GM12878 (cell line): ENCODE data around the gene LGMN. TPM values are rescaled to one million over a fixed set of nuclear protein-coding genes. Genes with fewer than 3 reads are reported as not detected.

Source experiments
- ATAC-seq: fragments of 200-7000 bp; cut with Tn5 transposase; 3 replicates; pipeline ENCODE4 v1.9.1; 2020; ENCODE audit warnings: mild to moderate bottlenecking, moderate library complexity
- BruUV-seq: library from RNA; stranded (reverse); fragments of 400-500 nt; replicated peaks from 2 replicates; lab custom pipeline; 2021; lab: Mats Ljungman, UMichigan
- CTCF ChIA-PET: fragments of 300-600 bp; sonication (Branson Sonifier 250); formaldehyde crosslinking; extraction: SDS; loops from one replicate; lab custom pipeline; 2021; ENCODE audit warnings: inconsistent platforms; lab: Yijun Ruan, JAX
- POLR2A ChIA-PET: fragments of 350-600 bp; formaldehyde crosslinking; extraction: SDS; loops from one replicate; lab custom pipeline; 2021; ENCODE audit warnings: inconsistent platforms; lab: Charles Lee
- RAD21 ChIA-PET: fragments of 300-600 bp; sonication (Branson Sonifier 250); formaldehyde crosslinking; loops from one replicate; lab custom pipeline; 2023; ENCODE audit warnings: antibody characterized with exemption; ENCODE audit not compliant: unreplicated experiment; lab: Charles Lee
- SMC1A ChIA-PET: fragments of 300-600 bp; sonication (Branson Sonifier 250); formaldehyde crosslinking; loops from one replicate; lab custom pipeline; 2023; ENCODE audit not compliant: unreplicated experiment, uncharacterized antibody; lab: Charles Lee
- DNase-seq: peaks from one replicate; pipeline ENCODE4 v3.0.0-alpha.2; 2011; ENCODE audit warnings: low read depth, low spot score
- FAIRE-seq: peaks from 3 replicates; lab custom pipeline; 2011; peaks lifted over from hg19 to GRCh38; lab: Jason Lieb, UNC
- H2AFZ ChIP-seq: 2 replicates; pipeline ENCODE4 v1.6.0; 2011; ENCODE audit warnings: low read depth, low read length, control low read depth; ENCODE audit not compliant: control insufficient read depth
- H3K27ac ChIP-seq: 2 replicates; pipeline ENCODE4 v1.5.1; 2011; ENCODE audit warnings: control low read depth; ENCODE audit not compliant: control insufficient read depth, insufficient read depth
- H3K27me3 ChIP-seq, 2 experiments: replicated peaks in 1 of 2; 2 replicates each; pipeline versions ENCODE4 v1.6.0 to v1.6.1; 2011; ENCODE audit warnings: low read length in 1 of 2; ENCODE audit not compliant: control insufficient read depth in 2 of 2, insufficient read depth in 2 of 2
- H3K36me3 ChIP-seq, 2 experiments: 2 replicates each; pipeline ENCODE4 v1.5.1; 2011; ENCODE audit warnings: low read length in 1 of 2; ENCODE audit not compliant: control insufficient read depth in 2 of 2, insufficient read depth in 2 of 2
- H3K4me1 ChIP-seq: 2 replicates; pipeline ENCODE4 v1.6.1; 2011; ENCODE audit warnings: mild to moderate bottlenecking, low read length, moderate library complexity, mixed read lengths; ENCODE audit not compliant: control insufficient read depth, insufficient read depth
- H3K4me2 ChIP-seq: 2 replicates; pipeline ENCODE4 v1.6.0; 2011; ENCODE audit warnings: control low read depth; ENCODE audit not compliant: control insufficient read depth, insufficient read depth
- H3K4me3 ChIP-seq: fragments of 200-600 bp; sonication (generic); 2 replicates; pipeline ENCODE4 v1.5.1; 2016
- H3K79me2 ChIP-seq: 2 replicates; pipeline ENCODE4 v1.6.0; 2011; ENCODE audit warnings: low read length; ENCODE audit not compliant: control insufficient read depth, insufficient read depth
- H3K9ac ChIP-seq: 2 replicates; pipeline ENCODE4 v1.8.0; 2011; ENCODE audit warnings: low read length, control low read depth, mixed read lengths; ENCODE audit not compliant: control insufficient read depth, insufficient read depth
- H3K9me3 ChIP-seq: replicated peaks from 3 replicates; pipeline ENCODE4 v1.5.1; 2011; ENCODE audit warnings: mild to moderate bottlenecking, low read length; ENCODE audit not compliant: control insufficient read depth, insufficient read depth
- H4K20me1 ChIP-seq: 2 replicates; pipeline ENCODE4 v1.6.0; 2011; ENCODE audit not compliant: control insufficient read depth, insufficient read depth
- BACH1 ChIP-seq: fragments of 450-650 bp; IDR thresholded peaks from 2 replicates; pipeline ENCODE4 v1.6.1; 2017; ENCODE audit warnings: mild to moderate bottlenecking, borderline replicate concordance
- BHLHE40 ChIP-seq, 2 experiments: fragments of 450-650 bp in 1 of 2; IDR thresholded peaks; 2 replicates each; pipeline ENCODE4 v1.6.1; 2011 to 2017; ENCODE audit warnings: low read depth in 2 of 2, borderline replicate concordance in 1 of 2, improper control_type of control experiment in 1 of 2, low read length in 1 of 2, mild to moderate bottlenecking in 1 of 2
- FOXK2 ChIP-seq: fragments of 450-650 bp; IDR thresholded peaks from 2 replicates; pipeline ENCODE4 v1.6.1; 2017; ENCODE audit warnings: mild to moderate bottlenecking, moderate library complexity
- IRF4 ChIP-seq: IDR thresholded peaks from 2 replicates; pipeline ENCODE4 v1.6.1; 2011; ENCODE audit warnings: low read depth, low read length
- MLLT1 ChIP-seq: fragments of 450-650 bp; IDR thresholded peaks from 2 replicates; pipeline ENCODE4 v1.6.1; 2016; ENCODE audit warnings: mild to moderate bottlenecking
- NRF1 ChIP-seq: conservative IDR thresholded peaks from 2 replicates; pipeline ENCODE4 v1.6.1; 2011; ENCODE audit warnings: mild to moderate bottlenecking, low read depth, low read length, improper control_type of control experiment
- STAT3 ChIP-seq: IDR thresholded peaks from 2 replicates; pipeline ENCODE4 v1.6.1; 2011; ENCODE audit warnings: low read depth, low read length, improper control_type of control experiment
- TAF1 ChIP-seq: IDR thresholded peaks from 2 replicates; pipeline ENCODE4 v1.6.1; 2011; ENCODE audit warnings: mild to moderate bottlenecking, low read depth, low read length, borderline replicate concordance
- USF1 ChIP-seq: IDR thresholded peaks from 2 replicates; pipeline ENCODE4 v1.6.1; 2011; ENCODE audit warnings: borderline replicate concordance, low read depth, mild to moderate bottlenecking, moderate library complexity, mixed read lengths, low read length; ENCODE audit not compliant: insufficient read depth; ENCODE audit errors: extremely low read length
- ZNF687 ChIP-seq: fragments of 450-650 bp; IDR thresholded peaks from 2 replicates; pipeline ENCODE4 v1.6.1; 2017; ENCODE audit warnings: mild to moderate bottlenecking, moderate library complexity
- WGBS: methylation state at CpG from one replicate; pipeline ENCODE4 v1.1.6; 2016; ENCODE audit warnings: low lambda C conversion rate; ENCODE audit not compliant: insufficient replicate concordance, insufficient coverage; ENCODE audit errors: missing lambda C conversion rate; 5-methylcytosine and 5-hydroxymethylcytosine counted together
- in situ Hi-C: fragments of 300-500 bp; cut with MboI; formaldehyde crosslinking; loops from 9 replicates; pipeline ENCODE4 v1.14.3; 2018; ENCODE audit warnings: mixed read lengths
- intact Hi-C: fragments of 100-400 bp; cut with micrococcal nuclease; formaldehyde crosslinking; loops from one replicate; pipeline ENCODE4 v1.14.2; 2022; ENCODE audit not compliant: unreplicated experiment
- polyA plus RNA-seq, 11 experiments: library from polyadenylated mRNA; depleted of rRNA in 4 of 11; unstranded in 6 of 11; stranded (reverse) in 5 of 11; fragments of >200 nt; fragmentation: Nextera tagmentation in 4 of 11; fragmentation: Illumina TruSeq in 1 of 11; extraction: Ambion mirVana in 4 of 11; extraction: Trizol in 1 of 11; gene quantifications; 1 replicate in 1 of 11; 2 replicates in 10 of 11; pipeline versions ENCODE4 v1.2.1 to v1.2.3, GENCODE V29; 2011 to 2016; ENCODE audit warnings: inconsistent platforms in 2 of 11, missing spikeins in 2 of 11, low read depth in 1 of 11
- total RNA-seq, 4 experiments: library from RNA; depleted of rRNA in 3 of 4; stranded (reverse); fragments of >200 nt in 3 of 4; fragmentation: Illumina TruSeq in 1 of 4; extraction: Trizol in 1 of 4; gene quantifications; 2 replicates each; pipeline versions ENCODE4 v1.2.1 to v1.2.3, GENCODE V29; 2013 to 2021

Gene LGMN
- total and polyA plus RNA-seq, 10 of the 15 experiments (the other 5 are each of a cell fraction or from before 2014, with no cell fraction given): 0.71 to 192 (median 3.9) TPM

- TF ChIP-seq USF1 (no peak), BHLHE40 (IDR thresholded peaks at IDR 0.05; ENCODE audit: borderline replicate concordance in 1 of 2, low read depth in 2 of 2, low read length in 1 of 2) (0 out of 4 replicates have a peak, but pooled peaks of 1 of the 2 experiments have one; percentile 24), IRF4 (peak; percentile 50; the same call in 1 of the 2 replicates)
These were observed 22.1 kb upstream of the LGMN start (continued) for GRCh38 chr14:92770484-92770883.

GRCh38 chr14:92768795-92769194 lies 20.4 kb upstream of the LGMN start:
- FAIRE-seq (no peak), DNase-seq (no peak), ATAC-seq (peak; percentile 16; the same call in 2 of the 3 replicates)
- no peak overlapping the region for H3K9ac ChIP-seq
- ChIA-PET RAD21 (interaction anchor here (1.9 to 3.3 kb wide), 3 partner anchors 12 to 18 kb away, joined by 7 to 21 read pairs (median 11); no protein-coding TSS in a partner anchor), SMC1A (interaction anchor here (0.7 to 7.5 kb wide), 7 partner anchors 9 to 504 kb away, joined by 3 to 67 read pairs (median 5); partner anchors contain the start of gene LGMN), CTCF (interaction anchor here (0.6 to 2.1 kb wide), 3 partner anchors 12 to 39 kb away, joined by 3 to 8 read pairs (median 5); no protein-coding TSS in a partner anchor), POLR2A (interaction anchor here (1.3 kb wide), 1 partner anchor 65 kb away, joined by 7 read pairs; no protein-coding TSS in a partner anchor)
- 20% methylated on average over 5 of the region's 5 CpGs for WGBS
- H3K4me1 ChIP-seq: peaks cover 28% of the 10 kb centered on the region
- H3K36me3 ChIP-seq: no peaks in the 10 kb centered on the region
- in situ Hi-C loops: loop anchor here (25.0 kb wide), 2 partner anchors 1194 to 1406 kb away; no protein-coding TSS in a partner anchor
- intact Hi-C loops: loop anchor here (2.0 kb wide), 1 partner anchor 38 kb away; no protein-coding TSS in a partner anchor
- peaks cover 2% of the 10 kb centered on the region; the same call in 1 of the 3 replicates for H3K9me3 ChIP-seq
- H3K27me3 ChIP-seq: peaks cover 0 to 2% of the 10 kb centered on the region in 2 experiments; a peak in 1 of 4 replicates
- no peaks in the 10 kb centered on the region for H4K20me1 ChIP-seq
- H2AFZ ChIP-seq: peak overlapping the region; percentile 5; the same call in 1 of the 2 replicates
- no peak overlapping the region for H3K27ac ChIP-seq
- H3K79me2 ChIP-seq: no peaks in the 10 kb centered on the region
- no peak overlapping the region for H3K4me3 ChIP-seq
- no TSS peak for BruUV-seq
- H3K4me2 ChIP-seq: peak overlapping the region; percentile 31
- TF ChIP-seq ZNF687 (no peak), TAF1 (no peak), BACH1 (no peak), MLLT1 (0 out of 2 replicates have a peak, but pooled peaks have one; percentile 5), NRF1 (no peak), FOXK2 (no peak), BHLHE40 (IDR thresholded peaks at IDR 0.05; ENCODE audit: borderline replicate concordance in 1 of 2, low read depth in 2 of 2, low read length in 1 of 2) (no peak), STAT3 (no peak)
